Measurements from ENCODE around the gene STK39.

GRCh38 chr2:168138901-168139300, 108.5 kb downstream of the STK39 start:
- TF ChIP-seq CTCF (conservative IDR thresholded peaks at IDR 0.05; ENCODE audit: low read depth, low read length) (no peak), POLR2A (IDR thresholded peaks at IDR 0.05; ENCODE audit: low read depth, low read length) (no peak), USF2 (IDR thresholded peaks at IDR 0.05; ENCODE audit: low read depth, low read length) (no peak), MXI1 (IDR thresholded peaks at IDR 0.05; ENCODE audit: borderline replicate concordance, low read depth, low read length) (no peak), MAFK (IDR thresholded peaks at IDR 0.05; ENCODE audit: low read depth, low read length) (no peak), CEBPB (IDR thresholded peaks at IDR 0.05; ENCODE audit: low read depth, low read length) (no peak), RCOR1 (IDR thresholded peaks at IDR 0.05; ENCODE audit: insufficient replicate concordance, low read length) (no peak), RAD21 (IDR thresholded peaks at IDR 0.05; ENCODE audit: low read length) (no peak), FOS (IDR thresholded peaks at IDR 0.05; ENCODE audit: low read depth, low read length) (no peak), RFX5 (IDR thresholded peaks at IDR 0.05; ENCODE audit: low read depth, low read length) (no peak), SMC3 (IDR thresholded peaks at IDR 0.05; ENCODE audit: low read depth, low read length) (no peak), BHLHE40 (IDR thresholded peaks at IDR 0.05; ENCODE audit: low read depth, low read length) (no peak)
